Measurements from ENCODE around the gene CKLF.

The CKLF gene

DNA sequence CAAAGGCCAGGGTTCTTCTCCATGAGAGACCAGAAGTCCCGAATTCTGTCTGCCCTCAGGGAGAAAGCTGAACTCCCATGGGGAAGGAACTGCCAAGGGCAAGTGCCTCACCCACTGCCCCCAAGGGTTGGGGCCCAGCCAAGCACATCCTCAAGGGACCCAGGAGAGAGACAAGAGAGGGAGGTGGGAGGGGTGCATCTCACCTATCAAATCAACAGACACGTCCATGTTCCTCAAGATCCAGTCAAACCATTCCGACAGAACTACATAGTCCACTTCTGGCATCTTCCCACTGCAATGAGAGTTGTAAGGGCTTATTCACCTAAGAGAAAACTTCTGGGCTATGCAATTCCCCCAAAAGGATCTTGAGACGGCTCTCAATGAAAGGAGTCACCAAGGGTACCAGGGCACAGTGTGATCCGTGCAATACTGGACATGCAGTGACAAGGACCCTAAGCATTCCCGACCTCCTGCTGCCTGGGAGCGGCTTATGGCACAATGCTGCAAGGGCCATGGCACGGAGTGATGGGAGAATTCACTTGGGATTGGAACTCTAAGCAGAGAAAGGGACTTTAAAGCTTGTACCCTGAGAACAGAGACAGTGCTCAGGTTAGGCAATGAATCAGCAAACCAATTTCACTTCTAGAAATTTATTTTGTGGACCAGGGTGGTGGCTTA is 34.7 kb upstream of the CKLF start:
- DNase-seq (ENCODE audit: low read depth): no peak

DNA sequence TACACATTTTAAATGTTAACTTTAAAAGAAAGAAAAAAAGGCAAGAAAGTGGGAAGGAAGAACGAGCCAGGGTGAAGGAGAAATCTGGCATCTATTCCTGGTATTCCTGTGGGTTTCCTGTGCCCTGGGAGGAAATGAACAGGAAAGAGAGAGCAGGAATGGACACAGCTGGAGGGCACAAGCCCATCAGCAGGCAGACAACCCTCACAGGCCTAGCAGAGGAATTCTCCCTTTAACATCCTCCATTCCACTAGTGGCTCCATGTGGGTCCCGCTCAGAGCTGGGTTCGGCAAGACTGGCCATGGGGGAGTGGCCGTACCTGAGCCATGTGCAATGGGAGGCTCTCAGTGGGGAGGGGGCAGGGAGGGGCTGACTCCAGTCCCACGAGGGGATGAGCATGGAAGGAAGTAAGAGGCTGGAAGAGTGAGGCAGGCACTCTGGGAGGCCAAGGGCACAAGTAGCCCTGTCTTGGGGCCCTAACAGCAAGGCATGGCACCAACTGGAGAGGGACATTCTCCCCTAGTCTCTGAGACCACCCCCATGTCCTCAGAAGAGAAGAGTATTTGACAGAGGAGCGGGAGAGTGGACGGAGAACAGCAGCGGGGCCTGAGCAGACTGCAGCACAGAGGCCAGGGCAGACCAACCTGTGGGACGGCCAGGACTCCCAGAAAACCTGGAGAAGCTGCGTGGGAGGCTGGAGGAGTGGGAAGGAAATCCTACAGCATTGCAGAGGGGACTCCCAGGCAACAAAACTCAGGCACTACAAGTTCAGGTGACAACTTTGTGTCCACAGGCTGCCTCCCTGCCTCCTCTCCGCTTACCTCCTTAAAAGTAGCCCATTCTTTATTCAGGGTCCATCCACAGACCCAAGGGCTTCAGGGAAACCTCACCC is 32.6 kb upstream of the CKLF start:
- no peak for DNase-seq (ENCODE audit: low read depth)

DNA sequence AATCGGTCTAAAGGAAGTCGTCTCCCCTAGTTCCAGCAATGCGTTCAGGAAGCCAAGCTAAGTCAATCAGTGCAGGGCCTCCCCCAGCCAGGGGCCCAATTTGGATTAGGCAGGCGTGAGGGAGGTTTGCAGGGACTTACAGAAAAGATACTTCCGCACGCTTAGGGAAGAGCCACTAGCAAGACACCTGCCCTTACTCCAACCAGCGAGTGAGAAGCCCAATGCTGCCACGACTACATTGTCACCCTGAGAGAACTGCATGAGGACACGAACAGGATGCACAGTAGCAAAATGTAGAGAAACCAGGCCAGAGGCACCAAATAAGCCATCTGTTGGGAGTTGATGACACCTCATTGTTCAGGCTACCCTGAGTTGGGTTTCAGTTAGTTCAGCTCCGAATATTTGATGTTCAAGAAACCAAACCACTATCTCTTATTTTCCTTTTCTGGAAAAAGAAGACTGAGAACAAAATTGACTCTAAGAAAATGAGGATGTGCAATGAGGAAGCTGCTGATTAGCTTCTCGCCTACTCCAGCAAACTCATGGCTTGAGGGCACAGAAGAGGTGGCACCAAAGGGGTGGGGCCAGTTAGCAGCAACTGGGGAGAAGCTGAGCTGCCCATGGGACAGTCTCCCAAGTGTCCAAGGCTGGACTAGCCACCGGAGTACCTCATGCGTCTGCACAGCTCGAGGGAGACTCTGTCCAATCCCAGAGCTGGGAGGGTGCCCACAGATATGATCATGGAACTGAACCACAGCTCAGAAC is 31.8 kb upstream of the CKLF start:
- DNase-seq (ENCODE audit: low read depth): no peak

DNA sequence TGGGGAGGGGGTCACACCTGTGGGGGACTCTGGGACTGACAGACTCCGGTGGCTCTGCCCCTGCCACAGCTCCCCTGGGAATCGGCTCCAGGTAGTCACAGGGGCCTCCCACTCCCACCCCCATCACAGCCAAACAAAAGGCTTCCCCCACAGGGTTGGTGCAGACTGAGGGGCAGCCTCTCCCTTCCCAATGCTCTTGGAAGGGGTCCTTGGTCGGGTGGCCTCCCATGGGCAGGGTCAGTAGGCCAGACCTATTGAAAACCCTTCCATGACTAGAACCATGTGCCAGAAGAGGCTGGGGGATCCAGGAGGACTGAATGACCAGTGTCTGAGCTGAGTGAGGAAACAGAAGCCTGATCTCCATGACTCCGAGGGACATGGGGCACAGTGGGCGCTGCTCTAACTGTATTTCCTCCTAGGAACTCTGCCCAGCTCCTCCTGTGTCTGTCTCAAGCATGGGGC is 31.1 kb upstream of the CKLF start:
- DNase-seq (ENCODE audit: low read depth): no peak

DNA sequence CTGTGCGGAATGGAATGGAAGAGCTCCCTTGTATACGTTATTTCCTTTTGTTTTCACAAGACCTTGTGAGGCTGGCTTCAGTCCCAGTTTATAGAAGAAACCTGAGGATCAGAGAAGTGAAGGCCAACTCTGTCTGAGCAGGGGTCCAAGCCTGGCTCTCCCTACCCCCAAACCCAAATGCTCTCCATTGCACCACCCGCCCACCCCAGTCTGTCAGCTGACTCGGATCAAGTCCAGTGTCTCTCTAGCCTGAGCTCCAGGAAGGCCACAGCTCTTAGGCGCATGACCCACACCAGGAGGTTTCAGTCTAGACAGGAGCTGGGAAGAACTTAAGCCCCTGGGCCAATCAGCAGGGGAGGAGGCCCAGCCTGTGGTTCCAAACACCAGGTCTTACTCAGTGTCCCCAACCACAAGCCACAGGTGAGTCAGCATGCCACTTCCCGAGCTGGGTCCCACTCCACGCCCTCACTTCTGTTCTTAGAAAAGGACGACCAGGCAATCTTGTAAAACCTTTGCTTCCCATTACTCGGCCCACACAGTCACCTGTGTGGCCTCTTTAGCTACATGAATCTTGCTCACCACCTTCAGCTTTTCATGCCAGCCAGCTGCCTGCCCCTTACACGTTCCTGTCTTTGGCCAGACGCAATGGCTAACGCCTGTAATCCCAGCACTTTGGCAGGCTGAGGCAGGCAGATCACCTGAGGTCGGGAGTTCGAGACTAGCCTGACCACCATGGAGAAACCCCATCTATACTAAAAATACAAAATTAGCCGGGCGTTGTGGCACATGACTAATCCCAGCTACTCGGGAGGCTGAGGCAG is 30.2 kb upstream of the CKLF start:
- peak; percentile 57 for DNase-seq (ENCODE audit: low read depth)

DNA sequence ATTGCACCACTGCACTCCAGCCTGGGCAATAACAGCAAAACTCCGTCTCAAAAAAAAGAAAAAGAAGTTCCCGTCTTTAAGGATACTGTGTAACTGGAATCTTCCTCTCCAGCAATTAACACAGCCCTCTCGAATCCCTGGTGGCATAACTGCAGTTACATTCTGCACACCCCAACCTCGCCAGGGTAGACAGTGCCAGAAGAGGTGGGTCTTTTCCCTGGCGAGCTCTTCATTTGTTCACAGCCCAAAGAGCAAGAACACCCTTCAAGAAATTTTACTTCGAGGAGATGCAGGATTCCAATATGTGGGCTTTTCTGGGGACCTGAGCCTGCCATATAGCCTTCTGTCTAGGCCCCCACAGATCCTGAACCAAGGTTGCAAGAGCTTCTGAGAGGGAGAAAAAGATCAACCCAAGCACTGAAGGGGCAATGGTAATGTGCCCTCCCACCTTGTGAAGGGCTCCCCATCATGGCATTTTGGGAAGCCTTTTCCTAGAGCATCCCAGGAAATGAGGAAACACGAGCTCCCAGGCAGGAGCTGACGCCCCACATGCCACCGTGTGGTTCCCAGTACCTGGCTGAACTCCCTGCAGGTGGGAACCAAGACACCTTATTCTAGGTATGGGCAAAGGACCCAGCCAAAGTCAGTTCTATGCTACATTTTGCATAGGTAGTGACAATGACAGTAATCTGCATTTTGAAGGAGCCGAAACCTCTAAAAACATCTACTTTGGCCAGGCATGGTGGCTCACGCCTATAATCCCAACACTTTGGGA is 29.4 kb upstream of the CKLF start:
- DNase-seq (ENCODE audit: low read depth): no peak

DNA sequence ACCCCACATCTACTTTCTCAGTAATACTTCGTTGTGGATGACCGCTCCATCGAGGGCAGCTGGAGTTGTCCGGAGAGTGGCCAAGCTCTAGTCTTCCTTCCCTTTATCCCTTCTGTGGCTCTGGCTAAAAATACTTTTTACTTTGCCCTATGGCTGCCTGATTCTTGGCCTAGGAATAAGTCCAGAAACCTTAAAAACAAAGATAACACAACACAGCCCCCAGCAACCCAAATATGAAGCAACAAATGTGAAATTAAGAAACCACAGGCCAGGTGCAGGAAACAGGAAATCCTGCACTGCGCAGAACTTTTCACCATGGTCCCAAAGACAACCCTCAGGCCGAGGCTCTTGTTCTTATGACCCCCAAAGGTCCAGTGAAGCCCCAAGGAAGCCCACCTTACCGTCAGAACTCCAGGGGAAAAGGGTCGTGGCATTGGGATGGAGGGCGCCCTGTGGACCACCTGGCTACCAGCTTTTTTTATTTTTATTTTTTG is 28.5 kb upstream of the CKLF start:
- no peak for DNase-seq (ENCODE audit: low read depth)

DNA sequence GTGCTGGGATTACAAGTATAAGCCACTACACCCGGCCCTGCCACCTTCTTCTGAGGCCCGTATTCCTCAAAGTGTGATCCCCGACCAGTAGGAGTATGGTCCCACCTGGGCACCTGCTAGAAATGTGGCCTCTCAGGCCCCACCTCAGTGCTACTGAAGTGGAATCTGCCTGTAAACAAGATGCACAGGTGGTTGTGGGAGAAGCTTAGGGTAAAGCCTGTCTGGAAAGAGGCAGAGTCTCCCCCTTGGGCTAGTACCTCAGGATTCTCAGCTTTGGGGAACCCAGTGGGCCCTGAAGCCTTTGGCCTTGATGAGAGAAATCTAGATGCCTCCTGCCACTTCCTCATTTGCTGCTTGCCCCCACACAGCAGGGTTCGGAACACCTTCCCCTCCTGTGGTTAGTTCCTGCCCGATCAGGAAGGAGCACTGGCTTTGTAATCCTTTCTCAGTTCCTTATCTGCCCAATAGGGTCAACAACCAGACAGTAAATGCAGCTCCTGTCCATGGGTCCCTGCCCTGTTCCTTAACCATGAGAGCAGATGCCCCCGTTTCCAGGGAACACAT is 27.7 kb upstream of the CKLF start:
- no peak for DNase-seq (ENCODE audit: low read depth)

DNA sequence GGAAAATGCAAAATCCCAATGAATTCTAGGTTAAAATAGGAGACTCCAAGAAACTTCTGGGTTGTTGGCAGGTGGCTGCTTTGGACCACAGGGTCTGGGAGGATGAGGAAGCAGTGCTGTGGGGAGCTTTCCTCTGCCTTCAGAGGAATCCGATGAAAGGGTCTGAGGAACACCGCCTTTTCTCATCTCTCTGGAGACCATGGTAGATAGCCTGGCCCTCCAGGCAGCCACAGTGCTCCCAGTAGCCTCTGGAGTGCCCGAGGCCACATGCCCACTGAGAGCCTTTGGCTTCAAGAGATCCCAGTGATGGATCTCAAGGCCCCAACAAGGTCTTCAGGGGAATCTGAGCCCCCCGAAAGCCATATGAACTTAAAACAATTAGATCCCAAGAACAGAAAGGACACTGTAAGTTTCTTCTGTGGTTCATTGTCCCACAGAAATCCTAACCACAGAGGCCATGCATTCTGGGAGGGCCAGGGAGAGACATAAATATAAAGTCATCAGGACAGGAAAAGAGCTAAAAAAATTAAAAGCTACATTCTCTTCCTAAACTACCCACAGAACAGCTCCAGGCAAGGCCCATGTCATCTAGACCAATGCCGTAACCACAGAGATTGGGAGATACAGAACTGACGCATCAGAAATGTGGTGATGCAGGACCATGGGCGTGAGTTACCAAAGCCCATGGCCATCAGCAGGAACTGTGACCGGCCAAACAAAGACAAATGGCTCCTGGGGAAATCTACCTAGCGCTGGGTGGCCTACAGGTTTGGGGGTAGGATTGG is 26.8 kb upstream of the CKLF start:
- DNase-seq (ENCODE audit: low read depth): peak; percentile 45

DNA sequence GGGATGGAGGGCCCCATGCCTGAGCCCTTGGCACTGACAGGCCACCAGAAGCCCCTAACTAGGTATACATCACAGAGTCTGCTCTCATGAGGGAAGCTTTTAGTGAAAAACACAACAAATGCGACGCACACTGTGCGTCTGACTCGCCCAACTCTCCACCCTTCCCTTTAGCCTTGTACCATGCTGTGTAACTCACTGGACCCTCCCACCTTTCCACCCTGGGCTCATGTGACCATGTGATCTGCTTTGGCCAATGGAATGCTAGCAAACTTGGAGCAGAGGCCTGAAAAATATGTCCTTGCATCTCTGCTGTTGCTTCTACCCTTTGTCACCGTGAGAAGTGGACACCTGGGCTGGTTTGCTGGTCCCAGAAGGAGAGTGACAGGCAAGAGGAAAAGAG is 24.1 kb upstream of the CKLF start:
- no peak for DNase-seq (ENCODE audit: low read depth)

DNA sequence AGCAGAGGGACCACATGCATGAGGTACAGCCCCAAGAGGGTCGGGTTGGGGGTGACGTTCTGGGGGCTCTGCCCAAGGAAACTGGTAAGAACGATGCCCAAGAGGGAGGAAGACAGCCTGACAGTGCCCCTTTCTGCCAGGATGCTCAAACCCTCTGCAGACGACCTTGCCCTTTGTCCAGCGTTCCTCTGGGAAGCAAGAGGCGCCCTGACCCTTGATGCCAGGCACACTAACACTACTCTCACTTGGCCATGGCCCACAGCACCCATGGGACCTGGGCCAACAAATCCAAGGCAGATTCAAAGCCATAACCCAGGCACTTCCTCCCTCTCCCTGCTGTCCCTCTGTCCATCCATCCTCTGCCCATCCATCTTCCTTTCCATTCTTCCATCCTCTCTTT is 22.9 kb upstream of the CKLF start:
- no peak for DNase-seq (ENCODE audit: low read depth)

DNA sequence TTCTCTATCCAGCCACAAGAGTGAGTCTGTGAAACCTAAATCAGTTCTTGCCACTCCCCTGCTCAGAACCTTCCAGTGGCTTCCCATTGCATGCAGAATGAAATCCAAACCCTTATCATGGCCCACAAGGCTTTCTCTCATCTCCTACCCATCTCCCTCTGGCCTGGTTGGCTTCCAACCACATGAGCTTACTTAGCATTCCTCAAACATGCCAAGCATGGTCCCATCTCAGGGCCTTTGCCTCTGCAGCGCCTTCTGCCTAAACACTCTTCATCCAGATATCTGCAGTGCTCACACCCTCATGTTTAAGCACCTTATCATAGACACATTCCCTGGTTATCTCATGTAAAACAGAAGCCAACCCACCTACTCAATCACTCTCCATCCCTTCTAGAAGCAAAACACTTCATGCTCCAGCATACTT is 18.0 kb upstream of the CKLF start:
- DNase-seq (ENCODE audit: low read depth): no peak

DNA sequence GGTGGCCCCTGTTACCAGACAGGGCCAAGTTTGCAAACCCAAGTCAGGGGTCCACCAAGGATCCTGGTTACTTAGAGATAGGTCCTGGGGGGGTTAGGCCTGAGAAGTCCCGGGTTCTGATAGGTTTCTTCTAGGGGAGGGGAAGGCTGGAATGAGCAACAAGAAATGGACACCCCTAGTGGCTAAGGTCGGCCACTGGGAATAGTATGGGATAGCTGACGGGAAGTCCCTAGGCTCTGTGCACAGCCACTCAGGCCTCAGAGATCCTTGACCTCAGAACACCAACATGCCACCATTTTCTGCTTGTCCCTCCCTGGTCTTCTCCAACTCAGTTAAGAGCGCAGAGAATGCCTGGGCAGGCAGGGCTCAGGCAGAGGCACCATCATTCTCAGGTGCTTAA is 15.9 kb upstream of the CKLF start:
- DNase-seq (ENCODE audit: low read depth): no peak

DNA sequence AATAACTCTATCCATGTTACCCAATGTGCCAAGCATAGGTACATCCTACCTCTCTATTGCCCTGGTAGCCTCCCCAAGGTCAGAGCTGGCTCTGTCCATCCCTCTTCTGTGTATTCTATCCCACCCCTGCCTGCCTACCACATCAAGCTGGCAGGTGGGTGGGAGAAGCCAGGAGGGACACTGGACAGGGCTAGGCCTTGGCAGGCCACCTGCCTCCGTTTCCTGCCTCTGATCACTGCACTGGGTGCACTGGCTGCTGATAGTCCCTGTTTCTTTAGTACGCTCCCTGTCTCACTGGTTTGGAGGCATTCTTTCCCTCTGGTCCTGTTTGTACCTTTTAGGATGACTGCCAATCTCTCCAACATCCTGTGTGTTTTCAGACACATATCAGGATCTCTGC is 15.1 kb upstream of the CKLF start:
- no peak for DNase-seq (ENCODE audit: low read depth)

DNA sequence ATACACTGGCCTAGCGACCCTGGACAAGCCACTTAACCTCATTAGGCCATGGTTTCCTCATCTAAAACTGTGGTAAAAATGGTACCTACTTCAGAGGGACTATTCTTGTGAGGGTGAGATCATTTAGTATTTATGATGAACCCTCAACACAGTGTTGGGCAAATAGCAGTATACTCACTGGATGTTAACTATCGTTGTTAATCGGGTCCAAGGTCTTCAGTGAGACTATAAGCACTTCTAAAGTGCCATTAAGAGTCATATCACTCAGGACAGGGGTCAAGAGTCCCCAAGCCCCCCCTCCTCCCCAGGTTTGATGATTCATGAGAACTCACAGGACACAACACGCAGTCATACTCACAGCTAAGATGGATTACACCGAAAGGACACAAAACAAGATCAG is 13.5 kb upstream of the CKLF start:
- DNase-seq (ENCODE audit: low read depth): no peak

DNA sequence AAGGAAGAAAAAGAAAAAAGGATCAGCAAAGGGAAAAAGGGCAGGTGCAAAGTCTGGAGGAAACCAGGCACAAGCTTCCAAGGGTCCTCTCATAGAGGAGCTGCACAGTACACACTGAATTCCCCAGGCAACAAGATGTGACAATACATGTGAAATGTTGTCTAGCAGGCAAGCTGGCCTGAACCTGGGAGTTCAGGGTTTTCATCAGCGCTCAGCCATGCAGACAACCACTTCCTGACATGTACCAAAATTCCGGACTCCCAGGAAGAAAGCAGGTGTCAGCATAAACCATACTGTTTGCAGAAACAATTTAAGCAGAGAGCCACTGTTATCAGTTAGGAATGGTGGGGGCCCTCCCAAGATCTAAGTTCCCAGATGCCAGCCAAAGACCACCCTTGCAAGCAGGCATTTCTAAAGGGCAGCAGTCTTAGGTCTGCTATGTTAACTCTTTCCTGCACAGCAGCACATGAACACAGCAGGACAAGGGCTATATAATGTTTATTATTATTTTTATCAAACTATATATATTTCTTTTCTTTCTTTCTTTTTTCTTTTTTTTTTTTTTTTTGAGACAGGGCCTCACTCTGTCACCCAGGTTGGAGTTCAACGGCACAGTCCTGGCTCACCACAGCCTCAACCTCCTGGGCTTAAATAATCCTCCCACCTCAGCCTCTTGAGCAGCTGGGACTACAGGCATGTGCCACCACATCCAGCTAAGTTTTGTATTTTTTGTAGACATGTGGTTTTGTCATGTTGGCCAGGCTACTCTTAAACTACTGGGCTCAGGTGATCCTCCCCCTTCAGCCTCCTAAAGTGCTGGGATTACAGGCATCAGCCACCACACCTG is 12.5 kb upstream of the CKLF start:
- no peak for DNase-seq (ENCODE audit: low read depth)

DNA sequence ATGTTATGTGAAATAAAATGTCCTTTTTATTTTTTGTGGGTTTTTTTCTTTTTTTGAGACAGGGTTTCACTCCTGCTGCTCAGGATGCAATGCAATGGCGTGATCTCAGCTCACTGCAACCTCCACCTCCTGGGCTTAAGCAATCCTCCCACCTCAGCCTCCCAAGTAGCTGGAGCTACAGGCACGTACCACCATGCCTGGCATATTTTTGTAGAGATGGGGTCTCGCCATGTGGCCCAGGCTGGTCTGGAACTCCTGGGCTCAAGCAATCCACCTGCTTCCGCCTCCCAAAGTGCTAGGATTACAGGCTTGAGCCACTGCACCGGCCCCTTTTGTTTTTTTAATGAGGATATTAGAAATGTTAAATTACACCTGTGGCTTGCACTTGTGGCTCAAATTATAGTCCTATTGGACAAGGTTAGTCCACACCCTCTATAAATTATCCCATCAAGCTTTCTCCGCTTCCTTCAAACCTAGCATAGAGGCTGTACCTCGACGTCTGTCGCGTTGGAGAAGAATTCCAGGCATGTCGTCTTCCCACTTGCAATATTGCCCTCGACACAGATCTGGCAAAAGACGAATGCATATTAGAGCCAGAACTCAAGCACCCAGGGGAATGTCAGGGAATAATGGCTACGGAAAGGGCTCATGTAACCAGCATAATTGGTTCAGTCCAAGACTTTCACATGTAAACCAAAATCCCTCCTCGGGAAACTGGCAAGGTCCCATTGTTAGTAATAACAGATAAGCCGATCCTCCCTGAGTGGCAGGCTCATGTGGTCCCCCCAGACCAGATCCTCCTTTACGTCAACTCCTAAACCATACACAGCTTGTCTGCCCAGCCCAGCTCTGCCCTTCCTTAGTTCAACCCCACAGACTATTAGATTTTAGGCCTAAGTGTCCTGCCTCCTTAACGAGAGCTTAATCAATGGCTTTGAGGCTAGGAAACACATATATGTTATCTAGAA is 10.7 kb upstream of the CKLF start:
- no peak for DNase-seq (ENCODE audit: low read depth)

DNA sequence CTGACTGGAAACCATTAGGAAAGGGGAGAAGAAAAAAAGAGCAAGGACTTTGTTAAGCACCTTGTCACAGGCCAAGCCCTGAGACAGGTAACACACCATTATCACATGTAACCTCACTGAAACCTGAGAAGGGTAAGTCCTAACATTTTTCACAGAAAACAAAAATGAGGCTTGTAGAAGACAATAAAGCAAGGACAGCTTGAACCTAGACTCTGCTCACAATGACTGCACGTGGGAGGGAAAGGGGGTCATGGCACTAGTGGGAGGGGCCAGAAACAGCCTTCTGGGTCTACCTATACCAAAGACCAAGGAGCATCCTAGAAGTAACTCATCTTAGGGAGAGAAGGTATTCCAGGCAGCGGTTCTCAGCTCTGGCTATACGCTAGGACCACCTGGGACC is 10.0 kb upstream of the CKLF start:
- DNase-seq (ENCODE audit: low read depth): no peak

Measured in stromal cell of bone marrow (primary cell).